T-helper 17 cell (primary cell): Measurements from ENCODE around the gene ZCCHC7. TPM values are rescaled to one million over a fixed set of nuclear protein-coding genes. Genes with fewer than 3 reads are reported as not detected.

Experiments used
- ATAC-seq: fragments of 150-1000 bp; cut with Tn5 transposase; 2 replicates; pipeline ENCODE4 v1.10.0; 2021; ENCODE audit warnings: mild to moderate bottlenecking, moderate library complexity
- DNase-seq, 3 donors: peaks; one replicate each; pipeline versions ENCODE4 v3.0.0 to v3.0.0-alpha.2; 2020 to 2021
- H3K9me3 ChIP-seq: one replicate; pipeline ENCODE4 v1.7.0; 2013; ENCODE audit warnings: low read length, mild to moderate bottlenecking; ENCODE audit not compliant: control insufficient read depth, poor library complexity, severe bottlenecking
- H3K27ac Mint-ChIP-seq: one replicate; pipeline ENCODE4 v1.8.0; 2022; ENCODE audit warnings: mild to moderate bottlenecking, moderate library complexity, mixed read lengths
- H3K27me3 Mint-ChIP-seq: one replicate; pipeline ENCODE4 v1.8.0; 2022; ENCODE audit warnings: mixed read lengths
- H3K36me3 Mint-ChIP-seq: one replicate; pipeline ENCODE4 v1.8.0; 2022; ENCODE audit warnings: low read depth, mixed read lengths
- H3K4me1 Mint-ChIP-seq: one replicate; pipeline ENCODE4 v1.8.0; 2022; ENCODE audit warnings: mild to moderate bottlenecking, mixed read lengths
- H3K4me3 Mint-ChIP-seq: one replicate; pipeline ENCODE4 v1.8.0; 2022; ENCODE audit warnings: mild to moderate bottlenecking, moderate library complexity, mixed read lengths
- total RNA-seq, 4 donors: library from RNA in 2 of 4; stranded (reverse) in 2 of 4; gene quantifications; one replicate each; pipeline ENCODE4 v1.2.3 and lab custom pipeline; 2022 to 2026

The ZCCHC7 gene
- total RNA-seq, 2 donors from 2014 or later = 33.4 to 33.6 TPM

- H3K27me3 Mint-ChIP-seq = peaks cover 20% of the 10 kb centered on the region
- H3K27ac Mint-ChIP-seq = no peak overlapping the region
- H3K36me3 Mint-ChIP-seq = peaks cover 2% of the 10 kb centered on the region
- ATAC-seq = no peak
- no peak overlapping the region for H3K4me3 Mint-ChIP-seq
- H3K9me3 ChIP-seq = no peaks in the 10 kb centered on the region
- no peak for DNase-seq
- H3K4me1 Mint-ChIP-seq = peaks cover 17% of the 10 kb centered on the region
Observed at GRCh38 chr9:37370282-37370681, 249.9 kb downstream of the ZCCHC7 start.

- H3K9me3 ChIP-seq = no peaks in the 10 kb centered on the region
- peak; percentile 45 for ATAC-seq
- Mint-ChIP-seq H3K27ac (peak overlapping the region; percentile 82), H3K4me1 (peaks cover 17% of the 10 kb centered on the region), H3K4me3 (no peak overlapping the region), H3K36me3 (peaks cover 2% of the 10 kb centered on the region), H3K27me3 (peaks cover 21% of the 10 kb centered on the region)
- DNase-seq = no peak
Observed at GRCh38 chr9:37370968-37371563, 250.7 kb downstream of the ZCCHC7 start.

DNA sequence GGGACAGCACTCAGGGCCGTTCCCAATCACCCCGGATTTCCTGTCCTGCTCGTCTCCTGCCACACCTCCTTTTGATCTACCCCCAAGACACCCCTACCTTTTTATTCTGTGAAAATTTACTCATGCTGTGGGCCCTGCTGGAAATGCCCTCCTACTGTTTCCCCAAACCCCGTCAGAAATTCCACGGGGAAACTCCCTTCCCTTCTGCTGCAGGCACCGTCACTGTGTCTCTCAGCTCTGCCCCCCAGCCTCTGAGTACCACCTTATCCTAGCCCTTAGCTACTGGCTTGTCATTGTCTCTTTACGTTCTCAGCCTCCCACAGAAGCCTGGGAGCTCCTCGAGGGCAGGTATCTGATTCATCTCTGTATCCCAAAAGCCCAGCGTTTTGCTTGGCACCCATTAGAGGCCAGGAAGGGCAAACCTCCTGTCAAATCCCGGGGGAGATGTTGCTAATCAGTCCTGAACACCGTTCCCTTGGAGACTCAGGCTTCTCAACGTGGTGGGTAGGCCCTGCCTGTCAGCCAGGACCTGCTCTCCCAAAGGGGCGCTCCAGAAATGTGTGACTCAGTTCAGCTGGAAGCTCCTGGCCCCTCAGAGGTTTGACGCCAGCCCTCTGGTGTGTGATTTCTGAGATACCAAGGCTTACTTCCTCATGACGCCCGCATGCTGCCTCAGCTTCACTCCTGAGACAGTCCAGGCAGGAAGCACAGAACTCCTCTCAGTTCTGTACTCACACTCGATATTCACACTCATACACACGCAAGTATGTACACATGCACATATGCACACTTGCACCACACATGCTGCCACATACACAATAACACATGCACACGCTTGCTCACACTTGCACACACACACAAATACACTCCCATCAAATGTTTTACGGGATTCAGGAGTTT lies 251.4 kb downstream of the ZCCHC7 start:
- peak overlapping the region; percentile 82 for H3K27ac Mint-ChIP-seq
- H3K9me3 ChIP-seq = no peaks in the 10 kb centered on the region
- peak overlapping the region; percentile 7 for H3K4me3 Mint-ChIP-seq
- no peak for DNase-seq
- H3K36me3 Mint-ChIP-seq = peaks cover 5% of the 10 kb centered on the region
- H3K27me3 Mint-ChIP-seq = peaks cover 29% of the 10 kb centered on the region
- ATAC-seq = no peak
- peaks cover 17% of the 10 kb centered on the region for H3K4me1 Mint-ChIP-seq

- H3K4me1 Mint-ChIP-seq = peaks cover 17% of the 10 kb centered on the region
- no peak for ATAC-seq
- H3K27ac Mint-ChIP-seq = no peak overlapping the region
- H3K4me3 Mint-ChIP-seq = no peak overlapping the region
- H3K9me3 ChIP-seq = no peaks in the 10 kb centered on the region
- H3K36me3 Mint-ChIP-seq = peaks cover 9% of the 10 kb centered on the region
- H3K27me3 Mint-ChIP-seq = peaks cover 39% of the 10 kb centered on the region
- DNase-seq = no peak
Observed at GRCh38 chr9:37372839-37373238, 252.5 kb downstream of the ZCCHC7 start.

DNA sequence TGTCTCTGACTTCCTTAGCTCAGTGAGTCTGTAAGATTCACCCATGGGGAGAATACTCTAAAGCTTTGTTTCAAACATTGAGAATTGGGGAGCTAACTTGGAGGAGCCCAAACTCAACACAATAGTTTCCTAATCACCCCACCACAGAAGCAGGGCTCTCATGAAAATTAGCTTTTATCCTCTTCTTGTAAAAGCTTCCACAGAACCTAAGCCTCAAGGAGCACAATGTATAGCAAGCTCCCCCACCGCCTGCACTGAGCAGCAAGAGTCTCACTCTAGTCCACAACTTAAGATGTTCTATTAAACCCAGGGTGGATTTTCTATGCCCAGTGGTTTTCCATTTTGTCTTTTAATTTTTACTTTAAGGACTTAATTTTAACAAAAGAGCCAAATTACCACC lies 253.2 kb downstream of the ZCCHC7 start:
- peaks cover 9% of the 10 kb centered on the region for H3K36me3 Mint-ChIP-seq
- H3K4me1 Mint-ChIP-seq = peaks cover 17% of the 10 kb centered on the region
- no peak overlapping the region for H3K27ac Mint-ChIP-seq
- no peak overlapping the region for H3K4me3 Mint-ChIP-seq
- H3K27me3 Mint-ChIP-seq = peaks cover 43% of the 10 kb centered on the region
- no peaks in the 10 kb centered on the region for H3K9me3 ChIP-seq
- DNase-seq (no peak), ATAC-seq (no peak)

DNA sequence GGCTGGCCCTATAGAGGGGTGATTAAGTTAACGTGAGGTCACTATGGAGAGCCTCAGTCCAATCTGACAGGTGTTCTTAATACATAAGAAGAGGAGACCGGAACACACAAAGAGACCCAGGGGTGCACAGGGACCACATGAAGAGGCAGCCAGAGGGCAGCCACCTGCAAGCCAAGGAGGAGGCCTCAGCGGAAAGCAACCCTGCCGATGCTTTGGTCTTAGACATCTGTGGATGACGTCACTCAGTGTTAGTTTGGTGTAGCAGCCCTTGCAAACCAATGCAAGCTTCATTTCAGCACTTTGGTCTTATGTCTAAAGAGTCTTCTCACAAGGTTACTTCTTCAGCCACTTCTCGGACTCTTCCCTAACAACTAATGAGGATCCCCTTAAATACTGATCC lies 254.5 kb downstream of the ZCCHC7 start:
- Mint-ChIP-seq H3K27me3 (peaks cover 47% of the 10 kb centered on the region), H3K27ac (no peak overlapping the region)
- peak; percentile 67 for ATAC-seq

DNA sequence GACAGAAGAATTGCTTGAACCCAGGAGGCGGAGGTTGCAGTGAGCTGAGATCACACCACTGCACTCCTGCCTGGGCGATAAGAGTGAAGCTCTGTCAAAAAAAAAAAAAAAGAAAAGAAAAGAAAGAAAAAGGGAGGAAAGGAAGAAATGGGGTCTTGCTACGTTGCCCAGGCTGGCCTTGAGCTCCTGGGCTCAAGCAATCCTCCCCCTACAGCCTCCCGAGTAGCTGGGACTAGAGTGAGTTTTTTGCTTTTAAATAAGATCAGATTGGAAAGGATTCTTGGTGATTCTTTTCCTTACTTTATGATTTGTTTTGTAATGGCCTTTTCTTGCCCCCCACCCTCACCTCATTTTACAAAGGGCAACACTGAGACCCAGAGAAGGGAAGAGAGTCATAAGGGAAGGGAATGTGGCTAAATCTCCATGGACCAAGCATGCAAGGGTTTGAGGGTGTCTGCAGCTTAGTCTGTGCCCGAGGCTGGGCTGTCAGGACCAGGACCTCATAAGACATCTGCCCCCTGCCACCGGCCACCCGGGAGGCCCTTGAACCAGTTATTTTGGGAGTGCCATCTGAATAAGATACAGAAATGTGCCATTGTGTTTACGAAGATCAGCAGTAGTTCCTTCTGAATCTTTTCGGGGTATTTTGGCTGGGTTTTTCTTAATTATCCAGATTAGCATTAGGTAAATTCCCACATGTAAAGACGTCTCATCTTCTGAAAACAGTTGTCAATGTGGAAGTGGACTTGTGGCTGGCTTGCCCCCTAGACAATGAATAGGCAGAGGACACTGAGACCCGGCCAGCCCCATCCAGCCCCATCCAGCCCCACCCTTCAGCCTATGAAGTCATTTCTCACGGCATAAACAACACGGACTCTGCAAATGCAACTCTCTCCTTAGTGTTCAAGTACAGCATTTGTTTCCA lies 257.6 kb downstream of the ZCCHC7 start:
- H3K4me1 Mint-ChIP-seq = no peaks in the 10 kb centered on the region
- DNase-seq (no peak), ATAC-seq (no peak)
- no peaks in the 10 kb centered on the region for H3K9me3 ChIP-seq
- H3K36me3 Mint-ChIP-seq = peaks cover 9% of the 10 kb centered on the region
- H3K27ac Mint-ChIP-seq = no peak overlapping the region
- no peak overlapping the region for H3K4me3 Mint-ChIP-seq
- H3K27me3 Mint-ChIP-seq = peaks cover 34% of the 10 kb centered on the region

More for the DNA sequence above, 254.5 kb downstream of the ZCCHC7 start:
- peaks cover 9% of the 10 kb centered on the region for H3K36me3 Mint-ChIP-seq
- H3K4me3 Mint-ChIP-seq = no peak overlapping the region
- no peak for DNase-seq
- peaks cover 17% of the 10 kb centered on the region for H3K4me1 Mint-ChIP-seq
- no peaks in the 10 kb centered on the region for H3K9me3 ChIP-seq

DNA sequence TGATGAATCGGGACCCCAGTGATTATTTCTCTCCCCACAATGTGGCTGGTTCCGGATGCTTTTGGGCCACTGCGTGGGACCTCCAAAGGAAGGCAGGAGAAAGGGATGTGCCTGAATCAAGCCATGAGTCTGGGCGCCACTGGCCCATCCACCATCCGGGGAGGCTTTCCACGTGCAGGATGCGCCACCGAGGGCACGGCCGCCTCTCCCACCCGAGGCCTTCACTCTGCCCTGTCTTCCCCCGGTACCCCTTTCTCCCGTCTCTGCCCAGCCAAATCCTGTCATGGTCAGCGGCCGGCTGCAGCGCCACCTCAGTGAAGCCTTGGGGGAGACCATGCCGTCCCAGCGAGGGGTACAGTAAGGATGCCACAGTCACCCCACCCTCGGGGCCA lies 258.2 kb downstream of the ZCCHC7 start:
- Mint-ChIP-seq H3K27ac (no peak overlapping the region), H3K27me3 (peaks cover 34% of the 10 kb centered on the region), H3K36me3 (peaks cover 9% of the 10 kb centered on the region), H3K4me3 (no peak overlapping the region), H3K4me1 (no peaks in the 10 kb centered on the region)
- no peaks in the 10 kb centered on the region for H3K9me3 ChIP-seq
- ATAC-seq (no peak), DNase-seq (no peak)

DNA sequence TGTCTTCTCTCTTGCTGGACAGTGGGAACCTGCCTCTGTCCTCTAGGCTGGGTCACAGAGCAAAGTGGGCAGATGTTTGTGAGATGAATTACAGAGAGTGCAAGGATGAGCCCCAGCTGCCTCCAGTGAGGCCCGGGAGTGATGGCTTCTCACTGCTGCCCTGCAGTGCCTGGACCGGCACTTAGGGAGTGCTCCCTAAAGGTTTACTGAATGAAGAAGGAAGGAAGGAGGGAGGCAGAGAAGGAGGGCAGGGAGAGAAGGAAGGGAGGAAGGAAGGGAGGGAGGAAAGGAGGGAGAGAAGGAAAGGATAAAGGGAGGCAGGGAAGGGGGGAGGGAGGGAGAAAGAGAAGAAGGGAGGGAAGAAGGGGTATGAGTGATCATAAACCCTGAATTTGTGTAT lies 259.5 kb downstream of the ZCCHC7 start:
- ATAC-seq = no peak
- peaks cover 3% of the 10 kb centered on the region for H3K4me1 Mint-ChIP-seq

GRCh38 chr9:37380570-37380969 lies 260.2 kb downstream of the ZCCHC7 start:
- Mint-ChIP-seq H3K27me3 (peaks cover 32% of the 10 kb centered on the region), H3K27ac (no peak overlapping the region), H3K4me1 (peaks cover 4% of the 10 kb centered on the region), H3K36me3 (peaks cover 7% of the 10 kb centered on the region), H3K4me3 (no peak overlapping the region)
- DNase-seq (no peak), ATAC-seq (no peak)
- H3K9me3 ChIP-seq = no peaks in the 10 kb centered on the region

More for the DNA sequence above, 259.5 kb downstream of the ZCCHC7 start:
- H3K27ac Mint-ChIP-seq = no peak overlapping the region
- peaks cover 9% of the 10 kb centered on the region for H3K36me3 Mint-ChIP-seq
- H3K4me3 Mint-ChIP-seq = no peak overlapping the region
- no peaks in the 10 kb centered on the region for H3K9me3 ChIP-seq
- H3K27me3 Mint-ChIP-seq = peaks cover 37% of the 10 kb centered on the region
- no peak for DNase-seq

- DNase-seq (no peak), ATAC-seq (no peak)
- Mint-ChIP-seq H3K4me3 (no peak overlapping the region), H3K27ac (no peak overlapping the region), H3K4me1 (peaks cover 6% of the 10 kb centered on the region), H3K36me3 (peaks cover 7% of the 10 kb centered on the region), H3K27me3 (peaks cover 29% of the 10 kb centered on the region)
- no peaks in the 10 kb centered on the region for H3K9me3 ChIP-seq
Observed at GRCh38 chr9:37381094-37381741, 260.8 kb downstream of the ZCCHC7 start.

GRCh38 chr9:37382161-37382981 lies 262.0 kb downstream of the ZCCHC7 start:
- no peak for ATAC-seq

More at GRCh38 chr9:37382161-37382981, 262.0 kb downstream of the ZCCHC7 start:
- Mint-ChIP-seq H3K27me3 (peaks cover 18% of the 10 kb centered on the region), H3K4me3 (no peak overlapping the region), H3K4me1 (peaks cover 6% of the 10 kb centered on the region), H3K27ac (no peak overlapping the region), H3K36me3 (no peaks in the 10 kb centered on the region)
- DNase-seq = no peak
- H3K9me3 ChIP-seq = no peaks in the 10 kb centered on the region
